HG03432 (cell line): ENCODE data around the gene PCDHB1.

Experiments used
- ATAC-seq: cut with Tn5 transposase; IDR thresholded peaks from one replicate; pipeline ENCODE4 v1.9.1; 2021; ENCODE audit warnings: mild to moderate bottlenecking, moderate library complexity; ENCODE audit not compliant: unreplicated experiment

Gene PCDHB1, protein sequence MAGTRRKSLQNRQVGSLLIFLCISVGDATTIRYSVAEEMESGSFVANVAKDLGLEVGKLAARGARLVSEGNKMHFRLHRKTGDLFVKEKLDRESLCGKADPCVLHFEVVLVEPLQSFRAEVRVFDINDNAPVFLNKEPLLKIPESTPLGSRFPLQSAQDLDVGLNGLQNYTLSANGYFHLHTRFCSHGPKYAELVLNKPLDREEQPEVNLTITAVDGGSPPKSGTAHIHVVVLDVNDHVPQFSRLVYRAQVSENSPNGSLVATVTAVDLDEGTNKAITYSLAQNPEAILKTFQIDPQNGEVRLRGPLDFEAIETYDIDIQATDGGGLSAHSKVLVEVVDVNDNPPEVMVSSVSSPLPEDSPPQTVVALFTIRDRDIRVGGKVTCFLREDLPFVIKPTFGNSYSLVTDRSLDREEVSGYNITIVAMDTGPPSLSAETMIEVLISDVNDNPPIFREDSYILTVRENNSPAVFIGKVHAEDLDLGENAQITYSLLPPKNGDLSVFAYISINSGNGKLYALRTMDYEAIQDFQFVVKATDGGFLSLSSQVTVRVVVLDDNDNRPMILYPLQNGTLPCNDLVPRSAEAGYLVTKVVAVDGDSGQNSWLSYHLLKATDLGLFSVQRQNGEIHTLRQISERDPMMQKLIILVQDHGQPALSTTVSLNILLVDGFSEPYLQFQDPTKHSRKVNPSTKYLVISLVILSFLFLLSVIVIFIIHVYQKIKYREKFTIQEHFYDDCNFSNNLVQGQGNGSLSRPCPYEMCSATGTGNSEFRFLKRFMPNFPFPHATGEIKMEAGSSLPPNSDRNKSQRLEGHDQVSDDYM

DNA sequence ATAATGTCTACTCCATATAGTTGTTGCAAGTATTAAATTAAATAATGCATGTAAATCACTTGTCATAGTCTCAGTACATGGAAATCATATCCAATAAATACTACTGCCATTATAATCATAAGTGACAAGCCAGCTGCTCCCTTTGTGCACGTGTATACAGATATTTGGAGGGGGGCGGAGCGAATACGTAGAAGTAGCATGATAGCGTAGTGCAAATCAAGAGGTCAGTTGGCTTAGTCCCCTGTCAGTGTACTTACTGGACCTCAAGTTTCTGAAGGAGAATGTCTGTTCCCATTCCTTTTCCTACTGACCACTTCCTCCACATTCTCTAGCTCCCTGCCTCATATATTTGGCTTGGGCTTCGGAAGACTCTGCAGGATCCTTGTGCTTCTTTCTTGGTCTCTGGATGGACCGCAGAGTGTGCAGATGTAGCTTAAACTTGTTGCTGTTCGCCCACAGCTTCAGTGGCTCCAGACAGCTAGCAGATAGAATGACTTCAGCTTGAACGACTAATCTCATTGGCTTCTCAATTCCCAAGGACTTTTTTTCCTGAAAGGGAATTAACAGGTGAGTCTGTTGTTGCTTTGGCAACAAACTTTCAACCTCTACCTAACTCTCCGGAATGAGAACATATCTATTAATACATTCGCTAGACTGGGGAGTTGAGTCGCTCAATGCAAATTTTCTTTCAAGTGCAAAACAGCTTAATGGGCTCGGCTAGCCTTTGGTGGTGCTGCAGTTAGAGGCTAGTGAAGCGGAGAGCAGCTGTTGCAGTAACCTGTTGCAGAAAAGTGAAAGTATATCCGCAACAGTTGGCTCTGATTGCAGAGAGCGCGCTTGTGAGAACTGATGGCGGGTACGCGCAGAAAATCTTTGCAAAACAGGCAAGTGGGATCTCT, at the start of gene PCDHB1:
Gene PCDHB1, plus strand, starts transcription at position 753 of the 899 bp plus-strand sequence. Its CDS starts 97 bp downstream, at position 850.
- ATAC-seq = no peak

DNA sequence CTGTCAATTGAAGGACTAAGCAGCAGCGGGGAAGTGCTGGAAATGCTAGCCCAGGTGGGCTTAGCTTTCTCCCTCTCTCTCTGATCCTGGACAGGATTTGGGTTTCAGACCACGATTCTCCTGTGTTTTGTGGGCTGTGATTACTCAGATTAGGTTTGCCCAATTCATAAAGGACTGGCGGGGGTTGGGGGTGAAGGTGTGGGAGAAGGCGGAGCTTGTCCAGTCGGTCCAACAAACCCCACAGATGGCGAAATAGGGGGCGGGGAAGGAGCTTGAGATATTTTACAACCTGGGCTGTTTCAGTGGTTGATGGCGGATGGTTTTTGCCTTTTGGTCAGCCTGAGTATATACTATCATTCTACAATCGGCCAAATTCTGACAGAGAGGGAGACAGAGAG, 49.7 kb upstream of the PCDHB1 start:
- ATAC-seq = no peak

DNA sequence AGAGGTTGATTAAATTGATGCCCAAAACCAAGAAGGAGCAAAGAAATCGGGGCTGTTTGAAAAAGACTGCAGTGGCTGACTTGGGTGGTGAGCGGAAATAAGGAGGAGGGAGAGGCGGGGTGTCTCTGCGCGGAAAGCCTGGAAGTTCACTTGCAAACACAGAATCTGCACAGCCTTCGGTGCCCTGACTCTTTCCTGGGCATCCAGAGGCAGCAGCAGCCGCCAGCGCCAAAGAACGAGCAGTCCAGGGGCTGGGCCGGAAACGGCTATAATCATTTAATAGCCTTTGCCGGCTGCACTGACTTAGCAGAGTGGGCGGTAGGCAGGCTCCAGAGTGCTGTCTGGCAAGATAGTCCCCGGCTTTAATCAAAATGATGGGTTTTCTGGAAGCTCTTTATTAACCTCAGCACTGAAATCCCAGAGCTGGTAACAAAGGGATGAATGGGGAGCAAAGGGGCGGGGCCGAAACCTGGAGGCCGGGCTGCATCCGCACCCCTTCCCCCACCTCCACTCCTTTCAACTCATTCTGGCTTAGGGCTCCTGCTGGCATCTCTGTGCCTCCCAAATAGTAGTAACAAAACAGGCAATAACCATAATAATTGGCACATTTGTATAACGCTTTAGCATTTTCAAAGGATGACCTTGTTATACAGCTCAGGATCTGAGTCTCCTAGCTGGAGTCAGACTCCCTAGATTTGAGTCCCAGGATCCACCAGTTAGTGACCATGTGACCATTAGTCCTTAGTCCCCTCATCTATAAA, 49.1 kb upstream of the PCDHB1 start:
- ATAC-seq = no peak

DNA sequence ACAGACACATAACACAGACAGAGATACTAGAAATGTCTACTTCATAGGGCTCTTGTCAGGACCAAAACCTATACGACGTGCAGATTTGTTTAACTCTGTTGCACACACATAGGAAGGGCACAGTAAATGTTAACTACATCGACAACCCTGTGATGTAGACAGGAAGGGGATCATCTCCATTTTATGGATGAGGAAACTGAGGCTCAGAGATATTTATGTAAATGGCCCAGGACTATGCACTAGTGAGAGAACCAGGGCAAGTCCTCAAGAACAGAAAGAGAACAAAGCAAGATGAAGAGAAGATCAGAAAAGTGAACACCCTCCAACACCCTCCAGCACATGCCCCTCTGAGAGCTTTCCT, 48.6 kb upstream of the PCDHB1 start:
- ATAC-seq = no peak

DNA sequence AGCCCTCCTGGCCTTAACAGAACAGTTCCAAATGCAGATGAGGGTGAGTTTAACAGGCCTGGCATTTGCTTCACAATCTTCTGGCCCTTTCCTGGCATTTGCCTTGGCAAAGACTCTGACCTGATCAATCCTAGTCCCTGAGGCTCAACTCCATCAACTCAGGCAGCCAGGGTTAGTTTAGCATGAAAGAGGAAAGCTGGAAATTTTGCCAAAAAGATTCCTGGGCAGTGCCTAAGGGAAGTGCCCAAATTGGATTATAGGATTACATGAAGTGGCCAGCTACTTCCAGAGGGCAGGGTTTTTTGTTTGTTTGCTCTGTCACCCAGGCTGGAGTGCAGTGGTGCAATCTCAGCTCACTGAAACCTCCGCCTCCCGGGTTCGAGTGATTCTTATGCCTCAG, 48.1 kb upstream of the PCDHB1 start:
- no peak for ATAC-seq

DNA sequence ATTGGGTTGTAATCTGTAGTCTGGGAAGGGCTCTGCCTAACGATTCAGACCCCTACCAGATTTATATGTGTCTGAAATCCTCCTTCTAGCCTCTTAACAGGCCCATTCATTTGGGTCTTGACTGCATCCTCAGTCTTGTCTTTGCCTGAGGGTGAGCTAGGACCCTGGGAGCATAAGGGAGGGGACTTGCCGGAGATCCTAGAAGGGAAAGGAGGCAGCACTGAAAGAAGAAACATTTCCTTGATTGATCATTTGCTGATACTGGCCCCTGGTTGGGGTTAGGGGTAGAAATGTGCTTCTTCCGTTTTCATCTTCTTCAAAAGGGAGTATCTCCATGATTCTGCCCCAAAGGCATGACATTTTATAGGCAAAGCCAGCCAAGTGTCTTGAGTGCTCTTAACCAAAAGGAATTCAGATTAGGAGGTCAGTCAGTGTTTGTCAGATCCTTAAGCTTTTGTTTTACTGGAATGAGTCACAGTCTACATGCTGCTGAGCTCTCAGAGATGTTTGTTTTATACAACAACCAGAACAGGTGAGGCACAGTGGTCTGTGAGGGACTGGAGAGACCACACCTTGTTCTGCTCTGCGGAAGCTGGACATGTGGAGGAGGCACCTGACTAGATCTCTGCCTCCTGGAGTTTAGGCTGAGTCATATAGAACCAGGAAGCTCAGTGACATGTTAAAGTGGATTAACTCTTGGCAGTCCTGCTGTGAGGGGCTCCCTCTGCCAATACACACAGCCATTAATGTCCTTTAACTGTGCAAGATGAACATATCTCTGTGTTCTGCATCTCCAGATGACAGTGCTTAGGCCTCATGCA, 47.2 kb upstream of the PCDHB1 start:
- ATAC-seq = no peak

DNA sequence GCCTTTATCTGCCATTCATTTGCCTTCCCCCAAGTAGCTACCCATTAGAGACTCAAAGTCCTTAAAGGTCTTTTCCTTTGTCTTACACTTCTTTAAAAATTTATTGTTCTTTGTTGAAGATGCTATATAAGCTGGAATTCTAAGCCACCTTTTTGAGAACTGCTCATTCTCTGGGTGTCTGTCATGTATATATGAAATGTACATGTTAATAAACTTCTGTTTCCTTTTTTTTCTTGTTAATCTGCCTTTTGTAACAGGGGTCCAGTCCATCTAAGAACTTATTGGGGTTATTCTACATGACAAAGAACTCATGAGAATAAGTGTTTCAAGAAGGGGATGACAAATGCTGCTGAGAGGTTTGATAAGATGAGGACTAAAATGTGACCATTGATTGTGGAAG, 43.4 kb upstream of the PCDHB1 start:
- ATAC-seq = no peak

DNA sequence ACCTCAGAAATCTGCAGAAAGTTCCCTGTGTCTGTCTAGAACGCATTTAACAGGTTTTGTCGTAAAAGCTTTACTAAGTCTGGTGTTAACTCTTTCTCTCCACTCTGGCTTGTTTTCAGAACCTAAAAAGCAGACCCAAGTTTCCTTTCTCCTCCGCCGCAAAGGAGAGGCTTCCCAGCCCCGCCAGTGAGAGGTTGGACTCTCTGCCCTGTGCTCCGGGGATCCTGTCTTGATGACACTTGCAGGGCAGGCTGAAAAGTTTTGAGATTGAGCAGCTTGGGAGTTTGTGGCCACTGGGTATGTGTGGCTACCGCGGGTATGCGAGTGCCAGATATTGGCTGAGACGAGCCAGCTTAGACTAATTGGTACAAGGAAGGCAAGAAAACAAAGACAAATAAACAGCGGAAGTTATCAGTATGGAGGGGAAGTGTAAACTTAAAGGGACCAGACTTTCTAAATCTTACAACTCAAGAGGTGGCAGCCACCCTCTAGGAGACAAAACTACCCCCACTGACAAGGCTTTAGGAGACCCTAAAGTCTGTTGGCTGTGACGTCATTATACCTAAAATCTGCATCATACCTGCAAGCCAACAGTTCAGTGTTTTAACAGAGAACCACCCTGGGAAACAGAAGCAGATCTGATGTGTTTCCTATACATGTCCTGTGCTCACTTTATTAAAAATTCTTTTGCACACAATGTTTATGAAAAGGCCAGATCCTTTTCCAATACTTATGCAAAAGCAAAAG, 41.0 kb upstream of the PCDHB1 start:
- no peak for ATAC-seq

DNA sequence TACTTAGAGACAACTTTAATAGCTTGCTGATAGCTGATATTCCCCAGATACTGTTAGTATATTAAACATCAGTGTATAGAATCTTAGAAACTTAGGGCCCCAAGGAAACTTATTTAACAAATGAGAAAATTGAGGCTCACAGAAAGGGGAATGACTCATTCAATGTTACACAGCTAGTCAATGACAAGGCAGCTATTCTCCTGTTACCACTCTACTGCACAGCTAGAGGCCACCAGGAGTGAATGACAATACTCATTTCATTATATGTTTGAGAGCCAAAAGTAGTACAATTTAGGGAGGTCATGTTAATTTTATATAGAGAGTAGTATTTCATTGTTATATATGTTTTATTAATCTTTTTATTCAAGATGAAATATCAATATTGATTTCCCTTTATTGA, 33.2 kb upstream of the PCDHB1 start:
- ATAC-seq = no peak

DNA sequence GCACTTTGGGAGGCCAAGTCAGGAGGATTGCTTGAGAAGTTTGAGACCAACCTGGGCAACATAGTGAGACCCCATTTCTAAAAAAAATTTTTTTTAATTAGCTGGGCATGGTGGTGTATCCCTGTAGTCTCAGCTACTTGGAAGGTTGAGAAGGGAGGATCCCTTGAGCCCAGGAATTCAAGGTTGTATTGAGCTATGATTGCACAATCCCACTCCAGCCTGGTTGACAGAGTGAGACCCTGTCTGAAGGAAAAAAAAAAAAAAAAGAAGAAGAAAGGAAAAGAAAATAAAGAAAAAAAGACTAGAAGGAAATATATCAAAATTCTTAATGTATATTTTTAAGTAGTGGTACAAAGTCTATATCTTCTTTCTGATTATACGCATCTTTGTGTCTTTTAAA, 28.8 kb upstream of the PCDHB1 start:
- ATAC-seq = no peak

DNA sequence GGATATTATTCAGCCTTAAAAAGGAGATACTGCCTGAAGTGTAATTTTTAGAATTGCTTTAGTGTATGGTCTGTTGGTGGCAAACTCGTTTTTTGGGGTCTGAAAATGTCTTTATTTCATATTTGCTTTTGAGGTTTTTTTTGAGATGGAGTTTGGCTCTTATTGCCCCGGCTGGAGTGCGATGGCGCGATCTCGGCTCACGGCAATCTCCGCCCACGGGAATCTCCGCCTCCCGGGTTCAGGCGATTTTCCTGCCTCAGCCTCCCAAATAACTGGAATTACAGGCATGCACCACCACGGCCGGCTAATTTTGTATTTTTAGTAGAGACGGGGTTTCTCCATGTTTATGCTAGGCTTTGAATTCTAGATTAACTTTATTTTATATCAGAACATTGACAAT, 20.2 kb upstream of the PCDHB1 start:
- ATAC-seq = no peak

DNA sequence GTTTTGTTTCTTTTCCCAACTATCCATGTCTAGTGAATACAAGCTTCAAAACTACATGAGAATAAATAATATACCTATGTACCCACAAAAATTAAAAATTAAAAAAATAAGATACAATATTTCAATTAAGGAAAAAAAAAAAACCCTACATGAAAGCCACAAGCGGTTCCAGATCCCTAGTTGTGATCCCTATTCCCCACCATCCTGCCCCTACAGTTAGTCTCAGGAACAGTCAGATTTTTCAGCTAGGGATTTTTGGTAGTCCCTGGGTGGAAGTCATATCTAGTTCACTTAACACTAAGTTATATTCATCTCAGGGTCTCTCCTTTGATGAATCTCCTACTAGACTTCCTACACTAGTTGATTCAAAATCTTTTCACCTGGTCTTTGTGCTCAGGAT, 18.5 kb upstream of the PCDHB1 start:
- no peak for ATAC-seq

DNA sequence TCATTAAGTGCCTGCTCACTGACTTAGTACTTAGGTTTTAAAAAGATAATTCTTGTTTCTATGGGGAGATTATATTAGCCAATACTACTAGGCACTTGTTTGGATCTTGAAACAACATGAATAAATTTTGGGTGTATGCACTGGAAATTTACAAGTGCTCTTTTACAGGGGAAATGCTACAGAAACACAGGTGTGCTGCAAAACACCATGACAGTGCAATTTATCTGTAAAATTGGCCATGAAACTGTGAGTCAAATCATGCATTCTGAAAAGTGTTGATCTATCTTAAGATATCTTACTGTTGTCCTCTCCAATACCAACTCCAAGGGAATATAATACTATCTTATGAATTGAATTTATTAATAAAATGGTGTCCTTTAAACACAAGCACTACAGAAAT, 12.1 kb upstream of the PCDHB1 start:
- no peak for ATAC-seq

DNA sequence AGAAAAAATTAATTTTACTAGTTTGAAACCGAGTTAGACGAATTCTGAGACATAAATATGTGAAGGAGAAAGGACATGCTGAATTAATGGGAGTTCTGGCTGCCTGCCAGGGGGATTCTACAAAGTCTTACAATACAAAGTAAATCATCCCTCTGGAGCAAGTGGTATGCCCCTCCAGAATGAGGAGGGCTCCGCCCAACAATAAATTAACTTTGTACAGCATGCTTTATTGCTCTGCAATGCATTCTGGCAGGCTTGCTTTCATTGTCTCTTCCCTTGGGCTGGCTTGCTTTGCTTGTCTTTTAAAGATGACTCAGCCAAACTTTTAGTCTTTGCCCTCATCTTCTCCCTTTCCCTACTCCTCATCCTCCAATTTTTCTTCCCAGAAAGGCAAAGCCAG, 11.7 kb upstream of the PCDHB1 start:
- ATAC-seq = no peak

DNA sequence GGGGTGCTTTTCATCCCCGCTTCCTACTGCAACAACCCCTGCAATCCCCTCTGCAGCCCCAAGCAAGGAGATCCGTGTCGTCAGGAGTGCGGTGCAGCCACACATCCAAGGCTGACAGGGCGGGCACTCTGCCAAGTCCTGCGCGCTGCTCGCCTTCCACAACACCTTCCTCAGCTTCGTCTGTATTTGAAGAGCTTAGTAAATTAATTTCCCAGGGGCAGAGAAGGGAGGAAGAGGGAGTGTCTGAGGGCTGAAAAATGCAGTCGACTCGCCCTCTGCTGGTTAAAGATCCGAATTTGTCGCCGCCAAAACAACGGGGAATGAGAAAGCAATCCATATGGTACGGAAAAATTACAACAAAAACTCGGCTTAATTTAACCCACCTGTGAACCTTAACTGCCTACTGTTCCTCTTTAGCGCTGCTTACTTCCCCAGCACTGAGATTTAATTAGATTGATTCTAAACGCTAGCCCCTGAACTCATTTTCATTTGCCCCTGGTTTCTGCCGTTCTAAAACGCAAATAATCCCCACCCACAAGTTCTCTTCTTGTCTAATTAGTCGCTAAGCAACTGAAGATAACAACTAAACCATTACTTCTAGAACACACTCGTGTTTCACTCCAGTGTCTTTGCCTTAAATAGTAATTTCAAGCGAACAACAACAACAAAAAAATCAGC, 10.9 kb upstream of the PCDHB1 start:
- no peak for ATAC-seq

DNA sequence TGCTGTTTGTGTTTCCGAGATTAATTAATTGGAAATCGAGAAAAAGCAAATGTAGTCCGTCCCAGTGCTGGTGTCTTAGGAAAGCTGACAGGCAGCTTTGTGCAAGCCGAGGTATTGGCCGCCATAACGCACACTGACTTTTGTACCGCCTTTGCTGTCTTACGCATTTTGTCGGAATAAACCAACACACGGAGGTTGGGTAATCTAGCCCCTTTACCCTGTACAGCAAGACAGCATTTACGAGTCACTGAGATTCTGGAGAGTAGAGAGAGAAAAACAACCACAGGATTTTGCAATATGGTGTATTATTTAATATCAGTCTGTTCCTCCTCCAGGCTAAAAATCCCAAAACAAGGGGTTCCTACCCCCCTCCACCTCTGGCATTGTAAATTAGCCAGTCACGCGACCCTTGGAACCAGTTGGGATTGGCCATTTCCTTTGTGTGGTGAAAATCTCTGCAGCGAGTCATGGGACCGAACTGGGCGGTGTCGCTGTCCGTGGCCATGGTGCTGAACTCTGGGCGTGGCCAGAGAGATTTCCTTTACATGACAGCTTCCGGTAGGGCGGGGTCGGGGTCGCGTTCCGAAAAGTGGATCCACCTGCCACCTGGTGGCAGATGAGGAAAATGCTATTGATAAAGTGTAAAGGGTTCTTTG, 10.3 kb upstream of the PCDHB1 start:
- no peak for ATAC-seq

DNA sequence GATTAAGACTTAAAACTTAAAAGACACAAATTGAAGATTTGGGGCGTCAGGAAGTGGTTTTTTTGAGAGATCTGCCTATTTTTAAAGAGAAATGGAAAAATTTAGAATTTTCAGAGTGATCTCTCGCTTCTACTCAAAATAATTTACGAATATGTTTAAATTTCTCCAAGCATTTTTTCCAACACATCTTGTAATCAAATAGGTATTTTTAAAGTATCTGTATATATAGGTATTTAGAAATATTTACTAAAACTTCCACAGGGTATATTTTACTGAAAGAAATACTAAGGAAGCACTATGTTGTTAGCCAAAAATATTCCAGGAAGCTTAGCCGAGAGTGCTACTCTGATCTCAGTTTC, 9.8 kb upstream of the PCDHB1 start:
- ATAC-seq = no peak

DNA sequence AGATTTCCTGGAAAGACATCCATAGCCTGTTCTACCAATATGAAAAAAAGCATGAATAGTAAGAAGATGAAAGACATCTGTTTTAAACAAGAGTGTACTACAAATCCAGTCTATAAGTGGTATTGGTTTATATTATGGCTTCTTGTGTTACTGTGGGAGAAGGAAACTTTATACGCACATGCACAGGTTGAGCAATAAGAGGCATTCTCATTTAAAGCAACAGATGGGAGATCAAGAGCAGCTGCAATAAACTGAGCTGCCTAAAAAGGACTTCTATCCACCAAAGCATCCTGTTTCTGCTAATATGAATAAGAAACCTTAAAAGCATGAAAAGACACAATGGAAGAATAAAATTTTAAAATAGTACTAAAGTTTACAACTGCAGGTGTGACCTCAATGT, 8.6 kb upstream of the PCDHB1 start:
- ATAC-seq = no peak
